Measurements from ENCODE around the gene BMPER.

Gene BMPER

GRCh38 chr7:34026481-34027190, 121.3 kb downstream of the BMPER start:
- no peak for DNase-seq (ENCODE audit: low spot score)

- DNase-seq (ENCODE audit: low spot score) = no peak
These were observed 125.8 kb downstream of the BMPER start for GRCh38 chr7:34031156-34031555.

- no peak for DNase-seq (ENCODE audit: low spot score)
These were observed 129.4 kb downstream of the BMPER start for GRCh38 chr7:34034728-34035127.

- no peak for DNase-seq (ENCODE audit: low spot score)
These were observed 130.9 kb downstream of the BMPER start for GRCh38 chr7:34036051-34036920.

- DNase-seq (ENCODE audit: low spot score) = no peak
These were observed 131.8 kb downstream of the BMPER start for GRCh38 chr7:34036972-34037792.

- DNase-seq (ENCODE audit: low spot score) = no peak
These were observed 133.6 kb downstream of the BMPER start for GRCh38 chr7:34038816-34039470.

- no peak for DNase-seq (ENCODE audit: low spot score)
These were observed 136.4 kb downstream of the BMPER start for GRCh38 chr7:34041707-34042106.

GRCh38 chr7:34042406-34042805, 137.1 kb downstream of the BMPER start:
- no peak for DNase-seq (ENCODE audit: low spot score)

- DNase-seq (ENCODE audit: low spot score) = no peak
These were observed 138.3 kb downstream of the BMPER start for GRCh38 chr7:34043461-34044305.

- no peak for DNase-seq (ENCODE audit: low spot score)
These were observed 138.9 kb downstream of the BMPER start for GRCh38 chr7:34044306-34044643.

- DNase-seq (ENCODE audit: low spot score) = no peak
These were observed 139.5 kb downstream of the BMPER start for GRCh38 chr7:34044734-34045353.

- DNase-seq (ENCODE audit: low spot score) = no peak
These were observed 143.1 kb downstream of the BMPER start for GRCh38 chr7:34048445-34048844.

GRCh38 chr7:34054075-34054474, 148.7 kb downstream of the BMPER start:
- no peak for DNase-seq (ENCODE audit: low spot score)

- no peak for DNase-seq (ENCODE audit: low spot score)
These were observed 151.8 kb downstream of the BMPER start for GRCh38 chr7:34057136-34057535.

- no peak for DNase-seq (ENCODE audit: low spot score)
These were observed 152.6 kb downstream of the BMPER start for GRCh38 chr7:34057956-34058355.

- no peak for DNase-seq (ENCODE audit: low spot score)
These were observed 153.4 kb downstream of the BMPER start for GRCh38 chr7:34058801-34059135.

GRCh38 chr7:34059136-34059828, 153.9 kb downstream of the BMPER start:
- DNase-seq (ENCODE audit: low spot score) = no peak

GRCh38 chr7:34060196-34060947, 155.0 kb downstream of the BMPER start:
- DNase-seq (ENCODE audit: low spot score) = no peak

GRCh38 chr7:34061149-34061548, 155.8 kb downstream of the BMPER start:
- no peak for DNase-seq (ENCODE audit: low spot score)

Measured in AG08396 (cell line).